ENCODE measurements around the gene HDLBP.

Gene HDLBP

GRCh38 chr2:241315093-241315878 is at the start of gene HDLBP:
HDLBP (minus strand) TSS chr2:241315672; CDS start chr2:241266869, 48,803 bp downstream.
- Mint-ChIP-seq H3K4me1 (ENCODE audit: low read depth) (peaks cover 68% of the 10 kb centered on the region), H3K9me3 (ENCODE audit: low read depth) (no peaks in the 10 kb centered on the region), H3K27ac (peak within 1 kb of the TSS; percentile 99), H3K36me3 (peaks cover 13% of the 10 kb centered on the region), H3K27me3 (no peaks in the 10 kb centered on the region), H3K4me3 (peak within 1 kb of the TSS; percentile 97)

- H3K27ac Mint-ChIP-seq: no peak overlapping the region
- H3K9me3 Mint-ChIP-seq (ENCODE audit: low read depth): no peaks in the 10 kb centered on the region
- H3K36me3 Mint-ChIP-seq: peaks cover 3% of the 10 kb centered on the region
- no peaks in the 10 kb centered on the region for H3K27me3 Mint-ChIP-seq
- peaks cover 7% of the 10 kb centered on the region for H3K4me1 Mint-ChIP-seq (ENCODE audit: low read depth)
- H3K4me3 Mint-ChIP-seq: no peak overlapping the region
These were observed 49.3 kb upstream of the HDLBP start for GRCh38 chr2:241364781-241365180.

- peaks cover 14% of the 10 kb centered on the region for H3K4me1 Mint-ChIP-seq (ENCODE audit: low read depth)
- peaks cover 3% of the 10 kb centered on the region for H3K36me3 Mint-ChIP-seq
- H3K27me3 Mint-ChIP-seq: no peaks in the 10 kb centered on the region
- H3K9me3 Mint-ChIP-seq (ENCODE audit: low read depth): no peaks in the 10 kb centered on the region
- no peak overlapping the region for H3K27ac Mint-ChIP-seq
- H3K4me3 Mint-ChIP-seq: no peak overlapping the region
These were observed 48.0 kb upstream of the HDLBP start for GRCh38 chr2:241363426-241363825.

GRCh38 chr2:241359481-241360045 is 44.1 kb upstream of the HDLBP start:
- Mint-ChIP-seq H3K36me3 (no peaks in the 10 kb centered on the region), H3K27me3 (no peaks in the 10 kb centered on the region), H3K9me3 (ENCODE audit: low read depth) (no peaks in the 10 kb centered on the region), H3K27ac (no peak overlapping the region), H3K4me1 (ENCODE audit: low read depth) (peaks cover 24% of the 10 kb centered on the region), H3K4me3 (no peak overlapping the region)

- Mint-ChIP-seq H3K9me3 (ENCODE audit: low read depth) (no peaks in the 10 kb centered on the region), H3K36me3 (no peaks in the 10 kb centered on the region), H3K27ac (no peak overlapping the region), H3K4me3 (peak overlapping the region; percentile 35), H3K27me3 (no peaks in the 10 kb centered on the region), H3K4me1 (ENCODE audit: low read depth) (peaks cover 24% of the 10 kb centered on the region)
These were observed 43.0 kb upstream of the HDLBP start for GRCh38 chr2:241358470-241358869.

GRCh38 chr2:241357531-241357930 is 42.1 kb upstream of the HDLBP start:
- H3K36me3 Mint-ChIP-seq: no peaks in the 10 kb centered on the region
- no peaks in the 10 kb centered on the region for H3K27me3 Mint-ChIP-seq
- no peaks in the 10 kb centered on the region for H3K9me3 Mint-ChIP-seq (ENCODE audit: low read depth)
- peak overlapping the region; percentile 80 for H3K4me3 Mint-ChIP-seq
- H3K4me1 Mint-ChIP-seq (ENCODE audit: low read depth): peaks cover 24% of the 10 kb centered on the region
- peak overlapping the region; percentile 28 for H3K27ac Mint-ChIP-seq

- Mint-ChIP-seq H3K27me3 (no peaks in the 10 kb centered on the region), H3K27ac (peak overlapping the region; percentile 1), H3K4me3 (peak overlapping the region; percentile 80), H3K36me3 (peaks cover 2% of the 10 kb centered on the region), H3K4me1 (ENCODE audit: low read depth) (peaks cover 24% of the 10 kb centered on the region), H3K9me3 (ENCODE audit: low read depth) (no peaks in the 10 kb centered on the region)
These were observed 41.4 kb upstream of the HDLBP start for GRCh38 chr2:241356871-241357260.

- H3K27me3 Mint-ChIP-seq: no peaks in the 10 kb centered on the region
- H3K4me1 Mint-ChIP-seq (ENCODE audit: low read depth): peaks cover 24% of the 10 kb centered on the region
- peak within 1 kb of the TSS; percentile 1 for H3K27ac Mint-ChIP-seq
- peak within 1 kb of the TSS; percentile 80 for H3K4me3 Mint-ChIP-seq
- no peaks in the 10 kb centered on the region for H3K9me3 Mint-ChIP-seq (ENCODE audit: low read depth)
- H3K36me3 Mint-ChIP-seq: peaks cover 2% of the 10 kb centered on the region
These were observed 40.8 kb upstream of the HDLBP start, which contains the start of gene FARP2 for GRCh38 chr2:241355983-241356870. FARP2 (plus strand) TSS chr2:241356285; CDS start chr2:241373108, 16,823 bp downstream.

- peaks cover 24% of the 10 kb centered on the region for H3K4me1 Mint-ChIP-seq (ENCODE audit: low read depth)
- H3K9me3 Mint-ChIP-seq (ENCODE audit: low read depth): no peaks in the 10 kb centered on the region
- no peak overlapping the region for H3K27ac Mint-ChIP-seq
- no peak overlapping the region for H3K4me3 Mint-ChIP-seq
- no peaks in the 10 kb centered on the region for H3K27me3 Mint-ChIP-seq
- peaks cover 2% of the 10 kb centered on the region for H3K36me3 Mint-ChIP-seq
These were observed 39.5 kb upstream of the HDLBP start for GRCh38 chr2:241354668-241355658.

GRCh38 chr2:241352227-241352626 is 36.8 kb upstream of the HDLBP start:
- Mint-ChIP-seq H3K4me3 (no peak overlapping the region), H3K27me3 (no peaks in the 10 kb centered on the region), H3K27ac (peak overlapping the region; percentile 17), H3K9me3 (ENCODE audit: low read depth) (no peaks in the 10 kb centered on the region), H3K4me1 (ENCODE audit: low read depth) (peaks cover 5% of the 10 kb centered on the region), H3K36me3 (peaks cover 4% of the 10 kb centered on the region)

GRCh38 chr2:241351640-241352031 is 36.2 kb upstream of the HDLBP start:
- Mint-ChIP-seq H3K27me3 (no peaks in the 10 kb centered on the region), H3K4me3 (no peak overlapping the region), H3K4me1 (ENCODE audit: low read depth) (peaks cover 2% of the 10 kb centered on the region), H3K27ac (no peak overlapping the region), H3K9me3 (ENCODE audit: low read depth) (no peaks in the 10 kb centered on the region), H3K36me3 (peaks cover 4% of the 10 kb centered on the region)

GRCh38 chr2:241350878-241351639 is 35.6 kb upstream of the HDLBP start:
- H3K4me3 Mint-ChIP-seq: no peak overlapping the region
- H3K27ac Mint-ChIP-seq: peak overlapping the region; percentile 2
- peaks cover 2% of the 10 kb centered on the region for H3K4me1 Mint-ChIP-seq (ENCODE audit: low read depth)
- peaks cover 4% of the 10 kb centered on the region for H3K36me3 Mint-ChIP-seq
- H3K9me3 Mint-ChIP-seq (ENCODE audit: low read depth): no peaks in the 10 kb centered on the region
- no peaks in the 10 kb centered on the region for H3K27me3 Mint-ChIP-seq

GRCh38 chr2:241350530-241350877 is 35.0 kb upstream of the HDLBP start:
- Mint-ChIP-seq H3K4me3 (no peak overlapping the region), H3K27ac (peak overlapping the region; percentile 2), H3K9me3 (ENCODE audit: low read depth) (no peaks in the 10 kb centered on the region), H3K4me1 (ENCODE audit: low read depth) (peaks cover 2% of the 10 kb centered on the region), H3K36me3 (peaks cover 4% of the 10 kb centered on the region), H3K27me3 (no peaks in the 10 kb centered on the region)
